ENCODE results near the gene EXOSC7.
"Not testable (repeated sequence)": the region's sequence is repeated elsewhere in the genome, so short reads cannot be mapped to it uniquely, and the experiment has no call there.

EXOSC7 gene

DNA sequence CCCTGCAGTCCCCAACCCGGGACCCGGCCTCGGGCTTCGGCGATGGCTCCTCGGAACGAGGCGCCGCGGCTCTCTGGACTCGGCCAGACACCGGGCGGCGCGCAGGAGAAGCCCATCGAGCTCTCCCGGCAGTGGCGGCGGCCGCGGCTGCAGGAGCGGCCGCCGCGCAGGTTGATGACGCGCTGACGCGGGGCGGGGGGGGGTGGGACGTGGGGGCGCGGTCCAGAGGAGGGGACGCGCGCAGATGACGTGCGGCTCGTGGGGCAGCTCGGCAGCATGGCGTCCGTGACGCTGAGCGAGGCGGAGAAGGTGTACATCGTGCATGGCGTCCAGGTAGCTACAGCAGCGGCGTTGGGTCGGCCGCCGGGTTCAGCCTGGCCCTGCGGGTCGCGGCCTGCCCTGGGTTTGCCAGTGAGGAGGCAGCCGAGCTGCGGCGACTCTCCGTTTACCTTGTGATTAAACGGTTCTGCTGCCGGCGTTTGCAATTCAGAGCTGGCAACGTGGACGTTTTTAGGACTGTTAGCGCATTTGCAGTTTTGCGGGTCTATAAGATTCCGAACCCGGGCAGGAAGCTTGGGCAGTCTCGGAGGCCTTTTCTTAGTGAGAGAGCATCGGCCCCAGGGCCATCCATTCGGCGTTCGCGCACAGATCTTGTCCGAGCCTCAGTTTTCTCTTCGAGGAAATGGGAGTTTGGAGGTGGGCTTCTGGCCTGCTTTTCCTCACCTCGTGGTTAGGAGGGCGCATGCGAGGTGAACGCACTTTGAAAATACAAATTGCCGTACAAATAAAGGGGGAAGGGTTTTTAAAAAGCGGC is at the start of gene EXOSC7, which contains the start of gene ZDHHC3:
Gene EXOSC7 (plus strand): TSS at position 243 of the 814 bp plus-strand sequence. CDS start 34 bp downstream, at position 277.
Gene ZDHHC3 (minus strand): TSS at position 173 of the 814 bp plus-strand sequence. CDS start 16,738 bp downstream, outside the sequence.
- peak; percentile 57 for DNase-seq (ENCODE audit: low spot score)

DNA sequence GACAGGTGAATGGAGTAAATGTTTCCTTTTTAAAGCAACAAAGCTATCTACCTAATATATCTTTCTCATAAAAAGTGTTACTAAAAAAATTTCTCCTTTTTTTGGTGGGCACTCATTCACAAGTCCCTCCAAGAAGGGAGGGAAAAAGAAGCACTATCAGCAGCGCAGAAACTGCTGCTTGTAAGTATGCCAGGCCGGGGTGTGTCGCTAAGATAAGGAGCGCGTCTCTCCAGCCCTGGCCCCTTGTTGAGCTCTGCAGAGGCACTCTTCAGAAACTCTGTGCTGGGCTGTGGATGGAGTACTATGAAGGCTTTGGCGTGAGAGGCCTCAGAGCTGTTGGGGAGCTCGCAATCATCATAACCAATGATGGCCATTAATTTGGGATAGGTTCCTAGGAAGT is 49.1 kb upstream of the EXOSC7 start:
- FAIRE-seq (no peak), DNase-seq (ENCODE audit: low spot score) (no peak)

More for the DNA sequence above, at the start of gene EXOSC7, which contains the start of gene ZDHHC3:
- FAIRE-seq = no peak

- DNase-seq (ENCODE audit: low spot score) (no peak), FAIRE-seq (no peak)
These were observed 48.7 kb upstream of the EXOSC7 start for GRCh38 chr3:44927371-44927770.

- FAIRE-seq = no peak
These were observed 46.3 kb upstream of the EXOSC7 start for GRCh38 chr3:44929782-44930181.

GRCh38 chr3:44930911-44931310 is 45.1 kb upstream of the EXOSC7 start:
- FAIRE-seq (no peak), DNase-seq (ENCODE audit: low spot score) (no peak)

More at GRCh38 chr3:44929782-44930181, 46.3 kb upstream of the EXOSC7 start:
- no peak for DNase-seq (ENCODE audit: low spot score)

DNA sequence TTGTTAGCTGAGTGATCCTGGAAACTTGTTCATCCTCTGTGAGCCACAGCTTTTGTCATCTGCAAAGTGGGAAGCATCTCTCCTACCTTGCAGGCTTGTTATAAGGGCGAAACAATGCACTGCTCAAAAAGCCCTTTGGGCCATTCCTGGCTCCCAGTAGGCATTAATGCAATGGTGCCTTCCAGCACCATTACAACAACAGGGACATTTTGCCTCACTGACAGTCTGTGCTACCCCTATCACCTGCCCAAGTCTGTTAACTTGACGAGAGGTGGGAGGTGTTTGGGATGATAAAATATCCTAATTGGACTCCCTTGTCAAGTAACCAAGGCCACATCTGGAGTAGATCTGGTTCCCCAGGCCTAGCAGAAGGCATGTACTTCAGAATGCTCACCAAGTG is 44.3 kb upstream of the EXOSC7 start:
- FAIRE-seq (no peak), DNase-seq (ENCODE audit: low spot score) (no peak)

GRCh38 chr3:44932271-44932670 is 43.8 kb upstream of the EXOSC7 start:
- DNase-seq (ENCODE audit: low spot score) (no peak), FAIRE-seq (no peak)

- DNase-seq (ENCODE audit: low spot score) (no peak), FAIRE-seq (no peak)
These were observed 42.8 kb upstream of the EXOSC7 start for GRCh38 chr3:44932986-44933944.

DNA sequence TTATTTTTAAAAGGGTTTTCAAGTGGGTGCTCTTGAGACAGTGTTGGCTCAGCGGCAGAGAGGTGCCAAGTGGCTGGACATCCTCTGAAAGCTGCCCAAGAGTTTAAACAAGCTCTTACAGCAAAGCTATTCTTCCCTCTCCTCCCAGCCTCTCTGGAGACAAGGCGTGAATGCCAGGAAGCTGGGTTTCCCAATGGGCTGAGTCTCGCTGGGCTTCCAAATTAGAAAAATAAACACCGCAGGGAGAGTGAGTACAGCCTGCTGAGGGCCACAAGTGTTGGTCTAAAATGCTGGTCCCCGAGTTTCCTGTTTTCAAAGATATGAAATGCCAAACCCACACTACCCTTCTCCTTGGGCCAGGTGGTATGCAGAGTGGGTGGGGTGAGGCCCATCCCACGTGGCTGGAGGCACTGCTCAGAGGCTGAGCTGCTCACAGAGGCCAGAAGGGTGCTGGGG is 36.4 kb upstream of the EXOSC7 start:
- no peak for DNase-seq (ENCODE audit: low spot score)
- no peak for FAIRE-seq

DNA sequence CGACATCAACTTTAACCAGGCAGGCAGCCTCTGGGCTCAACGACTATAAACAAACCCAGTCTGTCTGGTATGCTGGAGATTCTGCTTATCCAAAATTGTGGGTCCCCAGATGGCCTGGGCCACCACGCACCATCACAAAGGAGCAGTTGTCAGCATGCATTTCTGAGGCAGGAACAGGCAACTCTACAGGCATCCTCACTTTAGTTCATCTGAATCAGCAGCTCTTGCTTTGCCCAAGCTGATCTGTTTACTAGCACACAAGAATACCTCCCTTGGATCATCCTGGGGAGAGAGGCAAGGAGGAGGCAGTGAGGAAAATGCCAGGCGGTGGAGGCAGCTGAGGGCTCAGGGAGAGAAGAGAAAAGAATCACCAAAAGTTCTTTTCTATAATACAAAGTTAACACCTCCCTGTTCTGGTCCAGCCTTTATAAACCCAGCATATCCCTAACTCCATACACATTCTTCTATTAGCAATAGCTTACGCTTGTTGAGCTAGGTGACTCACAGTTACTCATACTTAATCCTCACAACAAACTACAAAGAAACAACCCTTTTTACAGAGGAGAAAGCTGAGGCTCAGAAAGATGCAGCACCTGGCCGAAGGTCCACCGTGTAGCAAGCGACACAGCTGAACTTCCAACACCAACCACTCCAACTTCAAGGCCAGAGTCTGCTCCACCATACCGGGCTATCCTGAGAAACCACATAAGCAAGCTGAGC is 33.7 kb upstream of the EXOSC7 start:
- DNase-seq (ENCODE audit: low spot score) = peak; percentile 51

GRCh38 chr3:44948239-44948638 is 27.8 kb upstream of the EXOSC7 start:
- DNase-seq (ENCODE audit: low spot score) (no peak), FAIRE-seq (no peak)

More for the DNA sequence above, 33.7 kb upstream of the EXOSC7 start:
- no peak for FAIRE-seq

DNA sequence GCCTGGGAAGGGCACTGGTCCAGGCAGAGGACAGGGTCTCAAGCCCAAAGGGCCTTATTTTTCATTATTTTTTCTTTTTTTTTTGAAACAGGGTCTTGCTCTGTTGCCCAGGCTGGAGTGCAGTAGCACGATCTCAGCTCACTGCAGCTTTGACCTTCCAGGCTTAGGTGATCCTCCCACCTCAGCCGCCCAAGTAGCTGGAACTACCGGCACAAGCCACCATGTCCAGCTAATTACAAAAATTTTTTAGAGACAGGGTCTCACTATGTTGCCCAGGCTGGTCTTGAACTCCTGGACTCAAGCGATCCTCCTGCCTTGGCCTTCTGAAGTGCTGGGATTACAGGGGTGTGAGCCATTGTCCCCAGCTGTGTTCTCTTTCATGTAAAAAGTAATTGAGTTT is 26.3 kb upstream of the EXOSC7 start:
- not testable (repeated sequence) for FAIRE-seq; DNase-seq (ENCODE audit: low spot score)

GRCh38 chr3:44950275-44950734 is 25.7 kb upstream of the EXOSC7 start:
- DNase-seq (ENCODE audit: low spot score) (no peak), FAIRE-seq (no peak)

- DNase-seq (ENCODE audit: low spot score) (no peak), FAIRE-seq (no peak)
These were observed 23.4 kb upstream of the EXOSC7 start for GRCh38 chr3:44952689-44953088.

DNA sequence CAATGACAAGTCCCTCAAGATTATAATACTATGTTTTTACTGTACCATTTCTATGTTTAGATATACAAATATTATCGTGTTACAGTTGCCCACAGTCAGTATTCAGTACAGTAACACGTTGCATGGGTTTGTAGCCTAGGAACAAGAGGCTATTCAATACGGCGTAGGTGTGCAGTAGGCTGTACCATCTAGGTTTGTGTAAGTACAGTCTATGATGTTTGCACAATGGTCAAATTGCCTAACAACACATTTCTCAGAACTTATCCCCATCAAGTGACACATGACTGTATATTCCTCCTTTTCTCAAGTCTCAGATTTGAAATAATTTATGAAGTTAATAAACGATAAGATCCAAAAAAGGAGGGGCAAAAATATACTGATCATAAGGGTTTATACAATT is 21.7 kb upstream of the EXOSC7 start:
- FAIRE-seq = no peak
- DNase-seq (ENCODE audit: low spot score) = no peak

GRCh38 chr3:44954962-44955361 is 21.1 kb upstream of the EXOSC7 start:
- no peak for DNase-seq (ENCODE audit: low spot score)
- FAIRE-seq = no peak

DNA sequence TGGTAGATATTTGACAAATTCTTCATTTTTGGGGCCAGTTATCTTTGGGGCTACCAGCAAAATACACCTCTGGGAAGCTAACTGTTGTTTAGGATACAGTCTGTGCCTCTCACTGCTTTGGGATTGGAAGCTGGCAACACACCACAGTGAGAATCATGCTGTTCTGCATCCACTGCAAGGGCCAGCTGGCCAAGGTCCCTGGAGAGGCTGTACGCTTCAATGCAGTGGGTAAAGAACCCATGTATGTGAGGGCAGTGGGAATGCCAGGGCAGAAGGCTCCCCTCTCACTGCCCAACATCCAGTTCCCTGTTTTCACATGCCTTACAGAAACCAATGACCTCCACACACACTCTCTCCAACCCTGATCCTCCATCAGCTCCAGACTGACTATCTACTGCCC is 20.1 kb upstream of the EXOSC7 start:
- no peak for DNase-seq (ENCODE audit: low spot score)
- no peak for FAIRE-seq

DNA sequence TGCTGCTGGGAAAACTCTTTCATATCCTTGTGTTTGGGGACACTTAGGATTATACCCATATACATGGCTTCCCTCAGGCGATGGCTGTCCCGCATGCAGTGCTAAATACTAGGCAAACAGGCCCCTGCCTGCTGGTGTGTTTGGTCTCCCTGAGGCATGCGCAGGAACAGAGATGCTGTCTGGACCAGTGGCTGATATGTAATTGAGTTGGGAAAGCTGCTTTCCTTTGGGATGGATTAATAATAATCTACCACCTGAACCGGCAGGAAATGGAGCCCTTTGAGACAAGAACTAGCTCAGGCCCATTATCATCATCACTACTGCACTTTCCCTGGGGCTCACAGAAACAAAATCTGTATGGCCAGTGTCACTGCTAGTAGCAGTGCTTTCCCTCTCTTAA is 18.1 kb upstream of the EXOSC7 start:
- FAIRE-seq = no peak
- no peak for DNase-seq (ENCODE audit: low spot score)

- DNase-seq (ENCODE audit: low spot score) = no peak
- FAIRE-seq = no peak
These were observed 17.7 kb upstream of the EXOSC7 start for GRCh38 chr3:44958386-44958785.

DNA sequence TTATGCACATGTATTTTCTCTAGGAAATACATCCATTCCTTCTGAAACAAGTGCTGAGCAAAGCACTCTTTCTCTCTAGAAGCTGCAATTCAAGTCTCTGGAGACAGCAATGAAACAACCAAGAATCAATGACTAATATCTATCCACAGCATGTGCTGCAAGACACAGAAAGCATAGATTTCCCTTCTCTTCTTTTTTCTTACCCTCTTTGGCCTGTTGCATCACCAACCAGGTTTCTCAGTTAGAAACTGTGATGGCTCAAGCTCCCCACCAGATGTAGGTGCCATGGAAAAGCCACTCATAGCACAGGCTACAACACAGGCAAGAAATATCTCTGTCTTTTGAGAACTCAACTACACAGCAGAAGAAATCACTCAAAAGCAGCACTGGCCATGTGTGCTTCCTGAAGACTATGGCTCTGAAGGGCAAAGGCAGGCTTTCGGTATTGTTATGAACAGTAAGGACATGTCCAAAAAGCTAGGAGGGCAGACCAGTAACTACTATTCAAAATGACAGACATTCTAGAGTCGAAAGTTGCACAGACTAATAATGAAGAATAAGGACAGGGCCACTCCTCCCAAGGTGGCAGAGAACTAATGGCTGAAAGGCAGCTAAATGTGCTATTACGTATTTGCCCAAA is 15.5 kb upstream of the EXOSC7 start:
- no peak for DNase-seq (ENCODE audit: low spot score)
- no peak for FAIRE-seq

- no peak for FAIRE-seq
- DNase-seq (ENCODE audit: low spot score) = no peak
These were observed 14.2 kb upstream of the EXOSC7 start for GRCh38 chr3:44961888-44962287.

Data from RCC 7860 (cell line).